GM18870 (cell line): ENCODE results near the gene LRTM2.

Experiments used
- ATAC-seq: cut with Tn5 transposase; IDR thresholded peaks from one replicate; pipeline ENCODE4 v1.9.1; 2021; ENCODE audit warnings: moderate library complexity; ENCODE audit not compliant: unreplicated experiment

Gene LRTM2

DNA sequence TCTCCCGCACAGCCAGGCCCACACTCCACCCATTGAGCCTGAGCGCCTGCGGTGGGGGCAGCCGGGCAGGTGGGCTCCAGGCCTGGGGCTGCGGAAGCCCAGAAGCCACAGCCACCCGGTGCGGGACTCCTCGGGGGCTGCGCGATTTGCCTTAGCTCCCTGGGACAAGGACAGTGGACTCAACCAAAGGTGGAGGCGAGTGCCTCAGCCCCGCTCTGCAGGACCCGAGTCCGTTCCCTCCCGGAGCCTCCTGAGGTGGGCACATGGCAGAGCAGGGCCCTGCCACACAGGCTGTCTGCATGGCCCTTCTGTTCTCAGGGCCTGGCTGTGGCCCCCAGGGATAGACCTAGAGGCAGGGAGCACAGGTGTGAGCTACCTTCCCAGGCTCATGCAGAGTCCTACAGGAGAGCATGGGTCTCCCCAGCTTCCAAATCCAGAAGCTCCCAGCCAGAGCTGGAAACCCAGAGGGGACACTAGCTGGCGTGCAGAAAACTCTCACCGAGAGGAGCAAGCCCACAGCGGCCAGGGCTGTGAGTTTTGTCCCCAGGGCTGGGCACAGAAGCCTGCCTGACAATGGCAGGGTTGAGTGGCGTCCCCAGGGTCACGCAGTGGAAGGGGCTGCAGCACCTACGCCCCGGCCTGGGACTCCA, 22.2 kb upstream of the LRTM2 start:
- no peak for ATAC-seq

DNA sequence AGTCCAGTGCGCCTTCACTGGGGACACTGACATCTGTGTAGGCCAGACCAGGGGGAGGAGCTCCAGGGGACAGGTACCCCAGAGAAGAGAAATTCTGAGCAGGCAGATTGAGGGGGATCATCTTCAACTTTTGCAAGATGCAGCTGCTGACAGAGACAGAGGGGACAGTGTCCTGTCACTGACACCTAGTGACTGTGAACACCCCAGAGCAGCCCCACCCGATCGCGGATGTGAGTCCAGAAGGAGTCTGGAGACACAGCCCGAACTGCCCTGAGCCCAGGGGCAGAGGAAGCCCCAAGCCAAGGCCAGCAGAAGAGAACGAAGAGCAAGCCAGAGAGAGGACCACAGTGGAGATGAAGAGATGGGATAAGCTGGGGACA, 21.7 kb upstream of the LRTM2 start:
- ATAC-seq, result no peak

DNA sequence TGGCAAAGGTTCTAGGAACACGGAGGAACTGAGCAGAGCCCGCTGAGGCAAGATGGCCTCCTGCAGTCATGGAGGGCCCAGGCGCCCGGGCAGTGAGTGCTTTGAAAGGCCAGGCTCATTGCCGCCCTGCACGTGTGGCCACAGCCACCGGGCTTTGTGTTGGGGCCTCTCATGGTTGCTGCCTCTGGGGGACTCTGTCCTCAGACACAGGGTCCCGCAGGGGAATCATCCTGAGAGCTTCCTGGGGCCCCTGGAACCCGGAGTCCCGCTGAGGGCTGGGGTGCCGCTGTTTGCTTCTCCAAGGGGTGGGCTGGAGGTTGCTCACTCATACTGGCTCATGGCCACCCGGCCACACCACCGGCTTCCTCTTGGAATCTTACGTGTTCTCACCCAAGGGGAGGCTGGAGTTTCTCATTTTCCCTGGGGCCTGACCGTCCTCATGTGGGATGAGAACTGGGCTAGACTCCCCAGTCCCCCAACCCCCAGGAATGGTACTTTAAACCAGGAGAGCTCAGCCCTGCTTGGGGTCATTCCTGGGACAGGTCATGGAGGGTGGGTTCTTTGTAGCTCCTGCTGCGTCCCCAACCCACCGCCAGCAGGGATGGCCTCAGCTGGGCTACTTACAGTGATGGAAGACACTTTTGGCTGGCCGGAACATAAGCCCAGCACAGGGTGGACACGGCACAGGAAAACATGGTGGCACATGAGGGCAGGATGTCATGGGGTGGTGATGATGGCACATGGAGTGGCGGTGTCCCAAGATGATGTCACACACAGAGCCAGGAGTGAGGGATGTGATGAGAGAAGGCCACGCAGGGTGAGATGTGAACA, 21.1 kb upstream of the LRTM2 start:
- ATAC-seq, result no peak

DNA sequence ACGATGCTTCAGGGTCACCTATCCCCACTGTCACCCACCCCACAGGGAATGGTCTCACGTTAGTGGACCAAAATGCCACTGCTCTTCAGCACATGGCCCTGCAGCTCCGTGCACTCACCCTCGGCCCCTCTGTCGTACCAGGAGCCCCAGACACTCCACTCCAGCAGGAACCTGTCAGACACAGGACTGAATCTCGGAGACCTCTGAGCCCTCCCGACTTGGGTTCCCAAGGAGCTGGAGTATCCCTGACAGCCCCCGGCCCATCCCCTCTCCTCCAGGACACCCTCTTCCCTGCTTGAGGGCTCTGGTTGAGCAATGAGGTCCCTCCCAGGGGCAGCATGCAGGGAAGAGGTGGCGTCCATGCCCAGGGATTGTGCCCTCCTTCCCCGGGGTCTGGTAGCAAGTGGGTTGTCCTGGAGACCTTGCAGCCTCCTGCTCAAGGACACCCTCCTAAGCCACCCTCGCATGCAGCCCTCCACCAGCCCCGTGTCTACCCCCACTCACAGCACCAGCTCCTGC, 20.4 kb upstream of the LRTM2 start:
- no peak for ATAC-seq

DNA sequence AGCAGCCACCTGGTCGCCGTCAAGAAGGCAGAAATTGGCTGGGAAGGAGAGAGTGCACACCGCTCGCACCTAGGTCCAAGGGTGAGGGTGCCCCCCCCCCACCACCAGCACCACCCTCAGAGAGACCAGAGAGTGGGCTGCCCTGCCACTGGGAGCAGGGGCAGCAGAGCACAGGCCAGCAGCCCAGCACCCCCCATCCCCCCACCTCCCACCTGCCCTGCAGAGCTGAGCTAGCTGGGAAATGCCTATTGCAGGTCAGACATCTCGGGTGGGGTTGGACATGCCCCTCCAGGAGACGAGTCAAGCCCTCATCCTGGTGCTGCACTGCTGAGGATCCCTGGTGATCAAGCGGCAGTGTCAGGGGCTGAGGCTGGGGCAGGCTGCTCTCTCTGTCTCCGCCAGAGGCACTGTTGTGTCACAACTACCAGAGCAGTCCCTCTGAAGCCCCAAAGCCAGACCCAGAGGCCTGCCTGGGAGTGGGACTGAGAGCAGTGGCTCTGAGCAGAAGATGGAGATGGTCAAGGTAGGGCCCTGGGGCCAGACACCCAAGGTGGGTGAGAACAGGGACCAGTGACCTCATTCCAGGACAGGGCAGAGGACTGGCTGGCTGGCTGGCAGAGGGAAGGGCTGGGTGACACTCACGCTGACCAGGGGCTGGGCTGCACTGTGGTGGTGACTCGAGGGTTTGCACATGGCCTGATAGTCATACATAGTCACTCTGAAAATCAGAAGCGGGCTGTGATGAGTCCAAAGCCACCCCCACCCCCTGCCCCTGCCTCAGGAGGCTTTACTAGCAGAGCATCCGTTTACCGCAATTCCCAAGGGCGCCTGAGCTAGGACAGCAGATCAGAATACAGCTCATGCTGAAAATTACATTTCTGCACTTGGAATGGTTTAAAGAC, 19.7 kb upstream of the LRTM2 start:
- ATAC-seq, result no peak

DNA sequence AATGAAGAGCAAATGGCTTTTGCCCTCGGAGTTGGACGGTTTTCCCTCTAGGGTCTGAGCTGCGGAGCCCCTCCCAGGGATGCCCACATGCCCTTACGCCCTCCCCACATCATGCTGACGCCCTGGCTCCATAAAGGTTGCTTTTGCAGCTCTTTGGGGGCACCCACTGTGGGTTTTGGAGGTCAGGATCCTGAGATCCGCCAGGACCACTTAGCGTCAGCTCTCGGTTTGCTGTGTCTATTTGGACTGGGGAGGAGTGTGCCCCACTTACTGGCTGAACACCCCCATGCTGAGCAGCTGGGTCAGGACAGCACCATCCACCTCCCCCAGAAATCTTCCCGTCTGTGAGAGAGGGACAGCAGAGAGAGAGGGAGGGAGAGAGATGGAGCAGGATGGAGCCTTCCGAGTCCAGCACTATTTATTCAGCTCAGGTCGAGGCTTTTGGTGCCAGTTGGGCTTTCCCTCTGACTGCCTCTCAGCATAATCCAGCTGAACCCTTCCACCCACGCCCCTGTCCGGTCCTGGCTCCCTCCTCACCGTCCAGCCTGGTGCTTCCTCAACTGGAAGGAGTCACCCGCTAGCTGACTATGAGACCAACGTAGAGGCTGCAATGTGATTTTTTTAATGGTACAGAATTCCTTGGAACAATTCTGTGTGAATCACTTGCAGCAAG, 18.9 kb upstream of the LRTM2 start:
- no peak for ATAC-seq

DNA sequence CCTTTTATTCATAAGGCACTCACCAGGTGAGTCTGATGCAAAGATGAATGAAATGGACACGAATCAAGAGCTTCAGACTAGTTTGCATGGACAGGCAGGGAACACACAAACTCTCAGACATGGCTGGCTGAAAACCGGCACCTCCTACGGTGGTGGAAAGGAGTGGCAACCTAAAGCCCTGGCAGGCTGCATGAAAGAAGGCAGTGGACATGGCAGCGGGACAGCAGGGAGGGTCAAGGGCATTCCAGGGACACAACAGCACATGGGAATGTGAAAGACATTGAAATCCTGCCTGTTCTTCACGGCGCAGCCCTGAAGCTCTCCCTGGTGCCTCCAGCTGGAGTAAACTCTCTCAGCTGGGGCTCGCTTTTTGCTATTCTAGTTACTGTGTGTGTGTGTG, 16.6 kb upstream of the LRTM2 start:
- ATAC-seq, result no peak

DNA sequence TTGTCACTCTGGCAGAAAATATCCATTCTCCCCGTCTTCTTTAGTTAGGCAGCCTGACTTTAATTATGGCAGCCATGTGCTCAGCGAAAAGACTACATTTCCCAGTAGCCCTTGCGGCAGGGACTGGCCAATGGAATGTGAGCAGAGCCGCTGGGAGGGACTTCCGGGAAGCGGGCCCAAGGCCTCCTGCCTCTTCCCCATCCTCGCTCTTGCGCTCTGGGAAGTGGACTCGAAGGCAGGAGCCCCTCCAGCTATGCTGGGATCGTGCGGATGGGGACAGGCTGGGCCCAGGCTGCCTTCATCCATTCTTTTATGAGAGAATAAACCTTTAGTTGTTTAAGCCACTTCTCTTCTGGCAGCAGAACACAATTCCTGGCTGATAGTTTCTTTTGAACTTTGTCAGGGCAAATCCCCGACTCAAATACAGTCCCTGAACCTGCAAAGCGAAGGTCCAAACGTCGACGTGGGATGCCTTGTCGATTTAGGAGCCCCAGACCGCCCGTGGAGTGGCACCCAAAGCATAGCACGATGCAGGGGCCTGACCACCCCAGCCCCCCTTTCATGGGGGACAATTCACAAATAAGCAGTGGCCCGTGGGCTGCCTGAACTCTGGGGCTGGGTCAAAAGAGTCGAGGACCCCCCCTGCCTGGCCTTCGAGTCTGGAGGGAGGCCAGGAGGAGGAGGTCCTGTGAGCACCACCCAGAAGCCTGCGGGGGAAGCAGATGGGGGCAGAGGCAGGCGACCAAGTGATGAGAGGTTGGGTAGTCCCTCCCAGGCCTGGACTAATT, 15.6 kb upstream of the LRTM2 start:
- ATAC-seq, result peak; percentile 76

DNA sequence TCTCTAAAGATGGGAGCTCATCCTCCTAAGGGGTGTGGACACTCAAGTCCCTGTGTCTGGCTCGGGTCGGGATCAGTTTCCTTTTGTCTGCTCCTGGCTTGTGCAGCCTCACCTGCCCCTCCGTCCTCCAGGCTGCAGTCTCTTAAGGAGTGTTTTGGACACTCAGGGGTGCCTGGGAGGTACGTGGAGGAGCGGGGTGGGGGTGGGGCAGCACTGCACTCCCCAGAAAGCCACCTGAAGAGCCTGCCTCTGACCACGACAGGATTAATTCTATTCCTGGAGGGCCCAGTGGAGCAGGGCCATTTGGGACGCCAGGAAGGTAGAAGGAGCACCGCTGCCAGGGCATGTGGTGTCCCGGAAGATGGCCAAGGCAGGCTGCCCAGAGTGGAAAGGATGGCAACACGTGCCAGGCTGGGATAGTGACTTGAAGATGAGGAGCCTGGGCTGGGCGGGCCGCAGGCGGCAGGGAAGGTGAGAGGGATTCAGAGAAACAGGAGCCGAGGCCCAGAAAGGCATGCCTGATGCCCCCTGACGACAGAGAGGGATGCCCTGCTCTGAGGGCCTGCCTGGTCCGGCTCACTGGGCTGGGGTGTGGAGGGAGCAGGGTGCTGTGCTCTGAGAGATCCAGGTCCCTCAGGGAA, 14.8 kb upstream of the LRTM2 start:
- no peak for ATAC-seq

DNA sequence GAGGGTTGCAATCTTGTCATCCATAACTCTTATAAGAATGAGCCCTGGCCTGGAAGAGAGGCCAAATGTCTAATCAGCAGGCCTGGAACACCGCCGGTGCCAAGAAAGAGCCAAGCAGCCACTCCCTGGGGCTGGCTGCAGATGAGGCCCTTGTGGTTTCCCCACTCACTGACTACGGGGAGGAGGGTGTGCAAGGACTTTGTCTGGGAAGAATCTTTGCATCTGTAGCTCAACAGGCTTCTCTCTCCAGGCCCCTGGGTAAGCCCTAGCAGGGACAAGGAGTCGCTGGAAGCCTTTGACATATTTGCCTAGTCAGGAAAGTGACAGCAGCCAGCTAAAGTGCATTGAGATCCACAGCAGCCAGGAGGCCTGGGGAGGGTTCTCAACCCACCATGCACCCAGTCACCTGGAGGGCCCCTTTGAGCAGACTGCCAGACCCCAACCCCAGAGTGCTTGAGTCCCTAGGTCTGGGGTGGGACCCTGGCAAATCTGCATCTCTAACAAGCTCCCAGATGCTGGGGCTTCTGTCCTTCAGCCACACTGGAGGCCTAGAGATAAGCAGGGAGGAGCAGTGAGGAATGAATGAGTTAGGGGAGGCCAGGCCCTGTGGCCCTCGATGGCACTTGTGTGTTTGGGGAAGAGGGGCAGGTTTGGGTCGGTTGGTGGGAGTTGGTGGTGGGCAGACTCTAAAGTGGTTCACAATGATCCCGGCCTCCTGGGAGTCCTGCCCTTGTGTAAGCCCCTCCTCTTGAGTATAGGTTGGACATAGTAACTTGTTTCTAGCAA, 13.9 kb upstream of the LRTM2 start:
- ATAC-seq, result no peak

DNA sequence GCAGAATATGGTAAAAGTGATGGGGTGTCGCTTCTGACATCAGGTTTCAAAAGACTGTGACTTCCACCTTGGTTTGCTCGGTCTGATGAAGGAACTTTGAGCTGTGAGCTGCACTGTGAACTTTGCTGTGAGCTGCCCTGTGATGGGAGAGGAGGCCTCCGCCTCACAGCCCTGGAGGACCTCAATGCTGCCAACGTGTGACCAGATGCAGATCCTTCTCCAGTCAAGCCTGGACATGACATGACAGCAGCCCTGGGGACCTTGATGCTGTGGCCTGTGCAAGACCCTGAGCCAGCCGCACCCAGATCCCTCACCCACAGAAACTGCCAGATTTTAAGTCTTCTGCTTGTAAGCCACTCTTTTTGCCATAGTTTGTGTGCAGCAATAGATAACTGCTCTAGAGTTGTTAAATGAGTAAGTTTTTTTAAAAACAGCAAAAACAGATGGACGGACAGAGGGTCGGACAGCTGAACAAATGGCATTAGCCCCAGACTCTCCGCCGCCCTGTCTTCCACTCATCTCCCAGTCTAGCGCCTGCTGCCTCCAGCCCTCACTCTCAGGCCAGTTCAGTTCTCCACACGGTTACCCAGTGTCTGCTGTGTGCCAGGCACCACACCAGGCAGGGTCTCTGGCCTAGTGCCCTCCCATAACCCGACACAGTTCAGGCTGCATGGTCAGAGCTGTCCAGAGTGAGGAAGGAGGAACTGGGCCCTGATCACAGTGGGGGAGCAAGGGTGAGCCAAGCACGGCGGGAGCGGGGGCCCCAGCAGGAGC, 13.1 kb upstream of the LRTM2 start:
- no peak for ATAC-seq

DNA sequence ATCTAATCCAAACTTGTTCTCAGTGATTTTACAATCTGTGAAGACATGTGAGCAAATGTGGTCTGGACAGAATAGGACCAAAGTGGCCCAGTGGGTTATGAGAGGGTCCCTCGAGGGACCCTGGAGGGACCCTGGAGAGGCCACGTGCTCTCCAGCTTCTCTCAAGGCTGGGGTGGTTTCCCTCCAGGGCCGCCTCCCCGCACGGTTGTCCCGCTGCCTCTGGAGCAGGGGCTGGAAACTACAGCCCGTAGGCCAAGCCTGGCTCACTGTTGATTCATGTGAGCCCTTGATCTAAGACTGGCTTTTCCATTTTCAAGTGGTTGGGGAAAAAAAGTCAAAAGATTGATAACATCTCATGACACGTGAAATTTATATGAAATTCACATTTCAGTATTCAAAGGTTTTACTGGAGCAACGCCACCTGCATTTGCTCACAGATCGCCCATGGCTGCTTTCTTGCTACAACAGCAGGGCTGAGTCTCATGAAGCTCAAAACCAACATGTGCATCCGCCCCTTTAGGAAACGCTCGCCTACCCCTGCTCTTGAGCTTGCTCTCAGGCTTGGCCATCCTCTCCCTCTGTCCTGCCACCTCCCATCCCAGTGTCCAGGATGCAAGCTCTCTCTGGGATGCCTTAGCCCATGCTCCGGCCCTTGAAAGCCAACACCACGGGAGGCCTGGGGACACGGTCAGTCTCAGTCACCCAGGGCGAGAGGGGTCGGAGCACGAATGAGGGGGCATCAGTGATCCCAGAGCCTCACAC, 12.1 kb upstream of the LRTM2 start:
- no peak for ATAC-seq

DNA sequence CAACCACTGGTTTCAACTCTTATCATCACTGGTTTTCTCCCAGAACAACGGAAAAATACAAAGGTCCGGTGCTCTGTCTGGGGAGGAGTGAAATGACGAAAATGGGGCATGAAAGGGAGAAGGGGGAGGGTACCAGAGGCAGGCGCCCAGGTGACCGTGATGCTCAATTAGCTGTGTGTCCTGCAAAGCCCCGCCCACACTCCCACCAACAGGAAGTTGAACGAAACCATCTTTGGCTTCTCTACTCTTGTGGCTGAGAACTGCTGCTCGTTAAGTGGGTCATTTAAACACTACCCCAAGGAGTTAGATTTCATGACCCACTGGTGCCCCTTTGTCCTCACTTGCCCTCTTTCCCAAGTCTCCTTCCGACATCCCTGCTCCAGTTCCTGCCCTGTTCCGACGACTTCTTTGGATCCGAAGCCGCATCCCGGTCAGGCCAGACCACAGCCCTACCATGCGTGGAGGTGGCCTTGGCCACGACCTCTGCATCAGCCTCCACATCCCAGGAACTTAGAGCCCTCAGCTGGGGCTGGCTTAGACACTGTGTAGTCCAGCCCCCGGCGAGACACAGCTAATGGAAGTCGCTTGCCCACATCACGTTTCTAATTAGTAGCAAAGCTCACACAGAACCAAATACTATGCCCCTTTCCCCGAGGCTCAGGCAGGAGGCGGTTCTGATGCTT, 11.4 kb upstream of the LRTM2 start:
- no peak for ATAC-seq

DNA sequence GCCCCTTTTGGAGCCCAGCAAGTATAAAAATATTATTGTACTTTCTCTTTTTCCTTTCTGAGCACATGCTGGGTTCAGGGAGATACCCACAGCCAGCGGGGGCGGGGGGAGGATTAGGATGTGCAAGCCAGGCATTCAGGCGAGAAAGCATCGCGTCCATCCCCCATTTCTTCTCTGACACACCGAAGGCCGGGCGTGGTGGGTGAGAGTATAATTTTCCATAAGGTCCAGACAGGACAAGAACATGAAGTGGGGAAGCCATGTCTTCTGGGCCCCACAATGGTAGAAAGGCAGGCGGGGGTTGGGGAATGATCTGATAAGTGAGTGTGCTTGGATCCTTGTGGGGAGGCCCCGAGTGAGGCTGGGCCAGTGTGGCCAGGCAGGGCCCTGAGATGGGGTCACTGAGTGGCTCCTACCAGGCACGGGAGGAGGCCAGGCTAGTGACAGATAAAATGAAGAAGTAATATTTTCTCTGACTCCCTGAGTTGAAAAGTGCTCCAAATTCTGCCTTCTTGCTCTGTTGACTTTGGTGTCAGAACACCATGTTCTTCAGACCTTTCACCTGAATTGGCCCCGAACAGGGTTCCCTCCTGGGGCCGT, 10.7 kb upstream of the LRTM2 start:
- ATAC-seq, result no peak

DNA sequence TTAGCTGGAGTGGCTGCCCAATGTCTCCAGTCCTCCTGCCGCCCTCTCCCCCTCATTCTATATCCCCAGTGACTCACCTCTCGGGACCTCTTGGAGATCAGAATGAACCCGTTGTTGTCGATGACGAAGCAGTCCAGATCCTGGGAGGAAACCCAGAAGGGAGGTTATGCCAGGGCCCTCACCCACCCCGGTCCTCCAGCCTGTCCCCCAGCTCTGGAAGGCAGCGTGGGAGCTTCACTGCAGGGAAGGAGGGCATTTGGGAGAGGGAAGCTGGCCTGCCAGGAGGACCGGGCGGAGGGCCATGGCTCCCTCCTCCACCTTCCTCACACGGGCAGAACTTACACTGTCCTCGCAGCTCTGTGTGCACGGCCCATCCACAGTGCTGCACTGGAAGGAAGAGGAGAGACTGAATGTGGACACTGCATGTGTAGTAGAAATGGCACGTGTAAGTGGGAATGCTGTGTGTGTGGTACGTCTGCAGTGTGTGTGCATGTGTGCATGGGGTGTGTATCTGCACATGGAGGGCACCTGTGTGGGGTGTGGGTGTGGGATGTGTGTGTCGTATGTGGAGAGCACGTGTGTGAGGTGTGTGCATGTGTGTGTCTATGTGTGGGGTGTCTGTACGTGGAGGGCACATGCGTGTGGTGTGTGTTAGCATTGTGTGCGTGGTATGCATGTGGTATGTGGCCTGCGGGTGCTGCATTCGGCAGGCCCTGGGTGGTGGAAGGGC, 10.0 kb upstream of the LRTM2 start:
- no peak for ATAC-seq

DNA sequence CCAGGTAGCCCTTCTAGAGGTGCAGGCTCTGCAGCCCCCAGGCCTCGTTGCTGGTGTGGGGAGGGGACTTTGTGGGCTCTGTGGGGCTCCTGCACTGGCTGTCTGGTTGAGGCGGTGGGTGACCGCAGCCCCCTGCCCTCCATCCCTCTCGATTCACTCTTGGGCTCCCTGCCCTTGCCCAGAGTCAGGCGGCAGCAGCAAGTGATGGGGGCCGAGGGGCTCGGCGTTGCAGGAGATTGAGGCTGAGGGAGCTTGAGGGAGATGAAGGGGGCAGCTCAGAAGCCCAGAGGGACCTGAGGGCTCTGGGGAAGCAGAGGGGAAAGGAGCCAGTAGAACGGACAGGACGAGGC, 9.5 kb upstream of the LRTM2 start:
- no peak for ATAC-seq
